Hepatic stellate cell (primary cell): ENCODE measurements around the gene ADCY9.
"Not testable (repeated sequence)": the region's sequence is repeated elsewhere in the genome, so short reads cannot be mapped to it uniquely, and the experiment has no call there.

Experiments
- DNase-seq: peaks from one replicate; pipeline ENCODE4 v3.0.0; 2011; ENCODE audit warnings: low spot score

The ADCY9 gene

GRCh38 chr16:4116325-4117249 is at the start of gene ADCY9:
Gene ADCY9 (minus strand): TSS chr16:4116442. CDS start chr16:4115442, 1,000 bp downstream.
- peak; percentile 96 for DNase-seq

DNA sequence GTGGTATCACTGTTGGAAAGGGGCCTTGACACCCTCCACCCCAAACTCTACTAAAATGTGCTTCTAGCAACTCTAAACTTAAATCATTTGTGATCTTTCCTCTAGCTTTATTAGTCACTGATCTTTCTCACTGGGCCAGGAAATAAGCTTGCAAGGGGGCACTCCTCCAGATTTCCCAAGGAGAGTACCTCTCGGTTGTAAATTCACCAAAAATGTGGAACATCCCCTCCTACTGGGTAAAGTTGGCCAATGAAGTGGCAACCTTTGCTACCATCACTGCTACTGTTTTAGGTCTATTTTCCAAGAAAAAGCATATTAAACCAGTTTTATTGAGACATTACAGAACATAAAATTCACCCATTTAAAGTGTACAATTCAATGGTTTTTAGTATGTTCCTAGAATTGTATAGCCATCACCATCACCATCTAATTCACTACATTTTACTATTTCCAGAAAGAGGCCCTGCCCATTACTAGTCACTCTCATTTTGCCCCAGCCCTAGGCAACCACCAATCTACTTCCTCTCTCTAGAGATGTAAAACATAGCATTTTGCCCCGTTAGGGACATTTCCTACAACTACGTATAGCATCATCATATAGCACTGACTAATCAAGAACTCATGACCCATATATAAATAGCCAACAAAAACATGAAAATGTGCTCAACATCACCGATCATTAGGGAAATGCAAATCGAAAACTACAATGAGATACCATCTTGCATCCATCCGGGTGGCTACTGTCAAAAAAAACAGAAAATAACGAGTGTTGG is 44.6 kb upstream of the ADCY9 start:
- DNase-seq, result no peak

DNA sequence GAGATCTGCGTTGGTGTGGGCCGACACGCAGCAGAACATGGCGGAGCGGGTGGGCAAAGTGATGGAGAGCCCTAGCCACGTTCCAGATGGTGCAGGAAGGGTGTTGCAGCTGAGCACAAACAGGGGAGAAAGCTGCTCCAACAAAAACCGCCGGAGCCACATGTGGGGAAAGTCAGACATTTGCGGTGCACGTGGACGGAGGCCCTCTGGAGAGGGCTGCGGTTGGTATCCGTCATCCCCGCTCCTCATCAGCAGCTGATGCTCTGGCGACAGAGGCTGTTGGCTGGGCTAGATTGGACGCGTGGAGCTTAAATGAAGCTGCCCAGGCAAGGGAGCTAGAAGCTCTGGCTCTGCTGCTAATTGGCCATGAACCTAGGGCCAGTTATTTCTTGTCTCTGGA is 43.5 kb upstream of the ADCY9 start:
- no peak for DNase-seq

DNA sequence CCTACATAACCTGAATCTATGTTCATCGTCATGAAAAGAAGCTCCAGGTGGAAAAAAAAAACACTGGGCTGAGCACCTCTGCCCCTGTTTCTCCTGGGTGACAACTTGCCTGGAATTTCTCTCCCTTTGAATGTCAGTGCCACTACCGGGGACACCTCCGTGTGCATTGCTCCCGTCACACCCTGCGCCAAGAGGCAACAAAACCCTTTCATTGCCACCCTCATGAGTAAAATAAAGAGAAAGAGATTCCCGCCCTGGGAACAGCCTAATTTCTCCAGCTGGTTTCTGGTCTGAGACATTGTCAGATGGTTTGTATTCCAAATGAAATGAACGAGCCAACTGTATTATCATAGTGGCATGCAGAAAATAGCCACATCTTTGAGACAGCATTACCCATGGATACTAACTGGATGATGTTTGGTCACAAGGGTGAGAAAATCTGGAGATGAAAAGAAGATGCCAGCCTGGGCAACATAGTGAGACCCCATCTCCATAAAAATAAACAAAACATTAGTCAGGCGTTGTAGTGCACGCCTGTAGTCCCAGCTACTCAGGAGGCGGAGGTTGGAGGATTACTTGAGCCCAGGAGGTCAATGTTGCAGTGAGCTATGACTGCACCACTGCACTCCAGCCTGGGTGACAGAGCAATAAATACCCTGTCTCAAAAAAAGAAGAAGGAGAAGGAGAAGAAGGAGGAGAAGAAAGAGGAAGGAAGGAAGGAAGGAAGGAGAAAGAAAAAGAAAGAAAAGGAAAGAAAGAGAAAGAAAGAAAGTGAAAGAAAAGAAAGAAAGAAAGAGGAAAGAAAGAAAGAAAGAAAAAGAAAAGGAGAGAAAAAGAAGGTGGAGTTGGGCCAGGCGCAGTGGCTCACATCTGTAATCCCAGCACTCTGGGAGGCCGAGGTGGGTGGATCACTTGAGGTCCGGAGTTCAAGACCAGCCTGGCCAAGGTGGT is 42.2 kb upstream of the ADCY9 start:
- DNase-seq, result no peak

GRCh38 chr16:4157376-4157825 is 41.2 kb upstream of the ADCY9 start:
- no peak for DNase-seq

DNA sequence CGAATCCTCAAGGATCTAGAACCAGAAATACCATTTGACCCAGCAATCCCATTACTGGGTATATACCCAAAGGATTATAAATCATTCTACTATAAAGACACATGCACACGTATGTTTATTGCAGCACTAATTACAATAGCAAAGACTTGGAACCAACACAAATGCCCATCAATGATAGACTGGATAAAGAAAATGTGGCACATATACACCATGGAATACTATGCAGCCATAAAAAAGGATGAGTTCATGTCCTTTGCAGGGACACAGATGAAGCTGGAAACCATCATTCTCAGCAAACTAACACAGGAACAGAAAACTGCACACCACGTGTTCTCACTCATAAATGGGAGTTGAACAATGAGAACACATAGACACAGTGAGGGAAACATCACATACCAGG is 40.3 kb upstream of the ADCY9 start:
- not testable (repeated sequence) for DNase-seq

- not testable (repeated sequence) for DNase-seq
These were observed 37.1 kb upstream of the ADCY9 start for GRCh38 chr16:4153364-4153763.

- no peak for DNase-seq
These were observed 36.0 kb upstream of the ADCY9 start for GRCh38 chr16:4152267-4152666.

DNA sequence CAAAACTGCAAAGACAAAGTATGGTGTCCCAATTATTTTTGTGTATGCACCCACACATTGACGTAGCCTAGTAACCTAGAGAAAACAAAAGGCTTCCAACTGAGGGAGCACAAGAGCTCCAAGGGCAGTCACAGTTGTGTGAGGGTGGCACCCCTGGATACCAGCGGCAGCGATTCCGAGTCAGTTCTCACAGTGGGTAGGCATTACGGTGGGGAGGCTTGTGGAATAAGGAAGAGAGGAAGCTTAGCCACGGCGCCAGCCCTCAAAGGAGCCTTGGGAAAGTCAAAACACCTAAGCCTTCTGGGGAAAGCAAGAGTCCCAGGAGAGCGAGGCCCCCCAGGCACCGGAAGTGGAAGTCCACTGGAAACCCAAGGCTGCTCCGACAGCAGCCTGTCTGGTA is 31.0 kb upstream of the ADCY9 start:
- no peak for DNase-seq

- DNase-seq, result no peak
These were observed 26.0 kb upstream of the ADCY9 start for GRCh38 chr16:4142268-4142667.

- DNase-seq, result no peak
These were observed 25.4 kb upstream of the ADCY9 start for GRCh38 chr16:4141604-4142003.

GRCh38 chr16:4140652-4141051 is 24.4 kb upstream of the ADCY9 start:
- DNase-seq, result peak; percentile 20

- no peak for DNase-seq
These were observed 23.7 kb upstream of the ADCY9 start for GRCh38 chr16:4139968-4140367.

- no peak for DNase-seq
These were observed 22.5 kb upstream of the ADCY9 start for GRCh38 chr16:4138713-4139112.

GRCh38 chr16:4137438-4137837 is 21.2 kb upstream of the ADCY9 start:
- DNase-seq, result no peak

DNA sequence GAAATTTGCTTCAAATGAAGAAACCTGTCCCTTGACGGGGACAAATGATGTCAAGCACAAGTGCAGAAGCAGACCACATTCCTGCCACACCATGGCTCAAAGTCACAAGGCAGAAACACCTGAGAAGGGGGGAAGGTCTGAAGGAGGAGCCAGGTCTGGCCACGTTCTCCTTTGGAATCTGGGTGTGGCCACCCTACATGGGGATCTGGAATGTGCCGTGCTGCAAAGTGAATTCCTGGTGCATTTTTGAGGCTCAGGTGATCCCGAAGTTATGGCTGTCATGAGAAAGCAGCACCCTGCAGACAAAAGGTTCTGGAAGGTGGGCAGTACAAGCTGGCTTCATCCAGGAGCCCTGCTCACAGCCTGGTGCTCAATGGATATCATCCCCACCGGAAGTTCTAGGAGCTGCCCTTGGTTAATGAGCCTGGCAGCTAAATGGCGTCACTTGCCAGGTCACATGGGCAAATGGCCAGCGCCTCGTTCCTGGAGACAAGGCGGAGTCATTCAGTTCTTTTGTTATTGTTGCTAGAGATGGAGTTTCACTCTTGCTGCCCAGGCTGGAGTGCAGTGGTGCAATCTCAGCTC is 20.1 kb upstream of the ADCY9 start:
- no peak for DNase-seq

- DNase-seq, result no peak
These were observed 19.3 kb upstream of the ADCY9 start for GRCh38 chr16:4135537-4135936.

DNA sequence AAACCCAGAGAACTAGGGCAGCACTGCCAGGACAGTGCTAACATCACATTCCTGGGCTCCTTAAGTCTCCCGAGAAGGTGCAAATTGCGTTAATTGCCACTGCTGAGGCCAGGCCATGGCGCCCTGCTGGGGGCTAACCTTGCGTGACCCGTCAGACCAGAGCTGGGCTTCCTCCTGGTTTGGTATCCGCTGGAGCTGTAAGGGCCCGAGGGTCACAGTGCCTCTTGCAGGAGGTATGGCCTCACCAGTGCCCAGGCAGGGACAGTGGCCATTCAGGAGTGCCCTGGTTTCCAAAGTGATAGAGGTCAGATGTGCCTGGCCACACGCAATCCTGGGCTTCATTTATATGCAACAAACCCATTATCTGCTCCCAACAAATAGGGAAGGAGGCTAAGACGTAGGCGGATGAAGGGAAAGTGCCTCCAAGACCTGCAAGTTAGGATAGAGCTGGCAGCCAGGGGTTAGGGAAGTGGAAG is 17.7 kb upstream of the ADCY9 start:
- no peak for DNase-seq

DNA sequence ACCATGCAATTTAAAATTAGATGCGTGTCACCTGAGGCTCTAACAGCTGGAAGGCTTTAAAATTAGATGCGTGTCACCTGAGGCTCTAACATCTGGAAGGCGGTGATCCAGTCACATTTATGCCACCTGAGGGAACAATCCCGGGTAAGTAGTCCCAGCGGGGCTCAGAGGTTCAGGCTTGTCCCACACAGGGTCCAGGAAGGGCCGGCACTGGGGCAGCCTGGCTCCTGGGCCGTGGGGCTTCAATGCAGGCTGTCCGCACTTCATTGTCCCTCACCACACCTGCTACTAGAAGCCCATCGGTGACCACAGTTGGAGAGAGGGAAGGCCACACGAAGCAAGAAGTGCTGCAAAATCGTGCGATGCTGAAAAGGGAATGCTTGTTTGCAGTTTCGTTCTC is 15.4 kb upstream of the ADCY9 start:
- no peak for DNase-seq

DNA sequence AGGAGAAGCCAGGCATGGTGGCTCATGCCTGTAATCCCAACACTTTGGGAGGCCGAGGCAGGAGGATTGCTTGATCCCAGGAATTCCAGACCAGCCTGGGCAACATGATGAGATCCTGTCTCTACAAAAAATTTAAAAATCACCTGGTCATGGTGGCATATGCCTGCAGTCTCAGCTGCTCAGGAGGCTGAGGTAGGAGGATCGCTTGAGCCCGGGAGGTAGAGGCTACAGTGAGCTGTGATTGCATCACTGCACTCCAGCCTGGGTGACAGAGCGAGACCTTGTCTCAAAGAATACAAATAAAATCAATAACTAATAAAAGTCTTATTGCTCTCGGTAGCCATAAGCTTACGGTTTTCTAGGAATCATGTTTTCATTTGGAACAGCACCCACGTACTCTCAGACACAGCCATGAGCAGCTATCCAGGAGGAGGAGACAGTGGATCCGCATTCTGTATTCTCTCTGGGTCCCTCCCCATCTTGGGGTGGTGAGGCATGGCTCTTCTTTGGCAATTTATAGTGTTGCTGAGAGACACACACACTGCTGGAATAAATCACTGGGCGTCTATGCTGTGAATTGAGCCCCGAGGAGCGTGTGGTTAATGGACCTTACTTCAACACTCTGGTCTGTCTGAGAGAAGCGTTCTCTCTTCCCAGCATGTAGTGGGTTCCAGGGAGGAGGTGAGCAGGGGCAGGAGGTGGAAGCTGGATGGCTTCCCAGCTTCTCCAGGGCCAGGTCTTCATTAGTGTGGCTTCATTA is 8.5 kb upstream of the ADCY9 start:
- no peak for DNase-seq
